Stomach smooth muscle (tissue), 2 donors: ENCODE results near the gene NXNL2.

ENCODE experiments used
- H3K27ac ChIP-seq: one replicate; pipeline ENCODE4 v1.7.0; 2013; ENCODE audit warnings: mild to moderate bottlenecking, low read length, inconsistent platforms
- H3K27me3 ChIP-seq, 2 donors: one replicate each; pipeline ENCODE4 v1.7.0; 2013; ENCODE audit warnings: low read length in 2 of 2; ENCODE audit not compliant: insufficient read depth in 2 of 2, control insufficient read depth in 1 of 2
- H3K36me3 ChIP-seq, 2 donors: one replicate each; pipeline ENCODE4 v1.7.0; 2013; ENCODE audit warnings: low read length in 2 of 2; ENCODE audit not compliant: control insufficient read depth in 2 of 2, insufficient read depth in 2 of 2
- H3K4me1 ChIP-seq: one replicate; pipeline ENCODE4 v1.7.0; 2013; ENCODE audit warnings: low read length; ENCODE audit not compliant: control insufficient read depth, insufficient read depth
- H3K4me3 ChIP-seq, 2 donors: one replicate each; pipeline ENCODE4 v1.7.0; 2013; ENCODE audit warnings: low read length in 2 of 2
- H3K9ac ChIP-seq, 2 donors: one replicate each; pipeline ENCODE4 v1.7.0; 2013; ENCODE audit warnings: low read length in 2 of 2, mild to moderate bottlenecking in 1 of 2
- H3K9me3 ChIP-seq, 2 donors: one replicate each; pipeline ENCODE4 v1.7.0; 2013; ENCODE audit warnings: low read length in 2 of 2; ENCODE audit not compliant: control insufficient read depth in 2 of 2
- donor health status: healthy.
- donor health status: Pancreatic carcinoma.

NXNL2 gene

DNA sequence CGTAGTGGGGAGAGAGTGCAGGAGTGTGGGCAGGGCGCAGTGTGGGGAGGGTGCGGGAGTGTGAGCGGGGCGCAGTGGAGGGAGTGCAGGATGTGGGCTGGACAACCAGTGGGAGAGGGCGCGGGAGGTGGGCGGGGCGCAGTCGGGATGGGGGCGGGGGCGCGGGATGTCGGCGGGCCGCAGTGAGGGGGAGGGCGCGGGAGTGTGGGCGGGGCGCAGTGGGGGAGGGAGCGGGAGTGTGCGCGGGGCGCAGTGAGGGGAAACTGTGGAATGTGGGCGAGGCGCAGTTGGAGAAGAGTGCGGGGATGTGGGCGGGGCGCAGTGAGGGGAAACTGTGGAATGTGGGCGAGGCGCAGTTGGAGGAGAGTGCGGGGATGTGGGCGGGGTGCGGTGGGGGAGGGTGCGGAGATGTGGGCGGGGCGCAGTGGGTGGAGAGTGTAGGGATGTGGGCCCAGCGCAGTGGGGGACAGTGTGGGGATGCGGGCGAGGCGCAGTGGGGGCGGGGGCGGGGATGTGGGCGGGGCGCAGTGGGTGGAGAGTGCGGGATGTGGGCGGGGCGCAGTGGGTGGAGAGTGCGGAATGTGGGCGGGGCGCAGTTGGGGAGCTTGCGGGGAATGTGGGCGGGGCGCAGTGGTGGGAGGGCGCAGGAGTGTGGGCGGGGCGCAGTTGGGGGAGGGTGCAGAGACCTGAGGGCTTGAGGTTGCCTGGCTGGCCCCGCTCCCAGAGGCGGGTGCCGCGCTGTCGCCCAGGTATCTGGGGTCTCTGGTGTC is at the start of gene NXNL2:
NXNL2 (plus strand) TSS at position 723 of the 770 bp plus-strand sequence. CDS start 257 bp downstream, outside the sequence.
- H3K9me3 ChIP-seq: no peaks in the 10 kb centered on the region
- H3K27me3 ChIP-seq: peaks cover 2 to 6% of the 10 kb centered on the region in 2 donors
- H3K27ac ChIP-seq: peak within 1 kb of the TSS; percentile 24
- peak within 1 kb of the TSS; percentile 62 to 70 for H3K4me3 ChIP-seq
- no peaks in the 10 kb centered on the region for H3K36me3 ChIP-seq
- peaks cover 16% of the 10 kb centered on the region for H3K4me1 ChIP-seq
- no peak within 1 kb of the TSS for H3K9ac ChIP-seq

DNA sequence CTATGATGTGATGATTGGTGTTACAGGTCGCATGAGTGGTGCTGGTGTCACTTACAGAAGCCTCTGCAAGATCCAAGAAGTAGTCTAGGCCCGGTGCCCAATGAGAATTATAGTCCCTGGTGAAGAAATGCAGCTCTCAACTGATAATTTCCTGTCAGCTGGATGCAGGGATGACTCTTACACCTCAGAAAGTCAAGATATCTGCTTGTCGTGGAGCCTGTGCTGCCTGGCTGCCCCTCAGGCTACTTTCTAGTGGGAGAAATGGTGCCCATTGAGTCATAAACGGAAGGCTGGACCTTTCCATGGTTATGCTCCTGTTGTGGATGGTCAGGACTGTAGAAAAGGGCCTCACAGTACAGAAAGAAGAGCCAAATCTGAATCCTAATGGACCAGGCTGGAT is 46.8 kb upstream of the NXNL2 start:
- Histone ChIP-seq H3K4me3 (no peak overlapping the region), H3K4me1 (no peaks in the 10 kb centered on the region)

DNA sequence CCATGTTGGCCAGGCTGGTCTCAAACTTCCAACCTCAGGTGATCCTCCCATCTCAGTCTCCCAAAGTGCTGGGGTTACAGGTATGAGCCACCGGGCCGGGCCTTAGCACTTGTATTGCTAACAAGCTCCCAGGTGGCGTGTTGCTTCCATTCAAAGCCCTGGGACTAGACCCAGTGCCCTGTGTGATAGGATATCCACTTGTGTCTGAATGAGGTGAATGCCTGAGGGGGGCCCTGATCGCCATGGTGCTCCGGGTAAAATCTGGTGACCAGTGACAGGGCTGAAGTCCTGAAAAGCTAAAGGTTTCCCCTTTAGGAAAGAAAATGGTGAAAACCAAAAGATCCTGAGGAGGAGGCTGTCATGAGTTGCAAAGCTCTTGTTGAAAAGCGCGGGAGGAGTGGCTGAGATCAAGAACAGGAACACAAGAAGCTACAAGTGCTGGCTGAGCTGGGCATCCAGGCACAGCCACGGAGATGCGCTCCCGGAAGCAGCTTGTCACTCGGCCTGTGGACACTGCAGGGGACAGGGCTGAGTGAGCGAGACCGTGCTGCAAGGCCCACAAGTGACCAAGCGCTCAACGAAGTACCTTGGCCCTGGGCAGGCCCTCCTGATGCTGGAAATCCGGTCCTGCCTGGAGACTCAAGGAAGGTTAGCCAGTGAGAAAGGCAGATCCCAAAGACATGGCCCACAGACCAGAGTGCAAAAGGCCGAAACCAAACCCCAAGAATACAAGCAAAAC is 39.8 kb upstream of the NXNL2 start:
- H3K4me3 ChIP-seq: no peak overlapping the region
- H3K27ac ChIP-seq: no peak overlapping the region
- no peaks in the 10 kb centered on the region for H3K36me3 ChIP-seq
- H3K4me1 ChIP-seq: no peaks in the 10 kb centered on the region
- no peaks in the 10 kb centered on the region for H3K27me3 ChIP-seq
- H3K9ac ChIP-seq: no peak overlapping the region
- H3K9me3 ChIP-seq: no peaks in the 10 kb centered on the region

More for the DNA sequence above, 46.8 kb upstream of the NXNL2 start:
- Histone ChIP-seq H3K9ac (no peak overlapping the region), H3K27me3 (no peaks in the 10 kb centered on the region), H3K9me3 (no peaks in the 10 kb centered on the region), H3K27ac (no peak overlapping the region), H3K36me3 (peaks cover 0 to 4% of the 10 kb centered on the region in 2 donors)

DNA sequence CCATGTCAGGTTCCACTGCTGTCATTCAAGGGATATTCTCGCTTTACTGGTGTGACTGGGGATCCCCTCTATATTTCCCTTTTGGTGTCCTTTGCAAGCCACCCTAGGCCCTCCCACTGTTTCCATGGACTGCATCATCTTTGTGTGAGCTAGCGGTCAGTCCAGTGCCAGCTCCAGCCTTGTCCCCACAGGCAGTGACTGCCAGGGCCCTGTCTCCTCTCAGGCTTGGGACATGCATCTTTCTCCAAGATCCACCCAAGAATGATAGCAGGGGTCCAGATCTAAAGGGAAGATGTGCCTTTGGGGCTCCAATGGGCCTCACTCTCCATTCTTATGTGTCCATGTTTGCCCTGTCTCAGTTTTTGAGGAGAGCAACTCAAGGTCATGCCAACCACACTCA is 37.8 kb upstream of the NXNL2 start:
- no peaks in the 10 kb centered on the region for H3K4me1 ChIP-seq
- H3K9me3 ChIP-seq: no peaks in the 10 kb centered on the region
- H3K27me3 ChIP-seq: no peaks in the 10 kb centered on the region
- H3K4me3 ChIP-seq: no peak overlapping the region
- H3K27ac ChIP-seq: no peak overlapping the region
- H3K36me3 ChIP-seq: no peaks in the 10 kb centered on the region
- H3K9ac ChIP-seq: no peak overlapping the region

DNA sequence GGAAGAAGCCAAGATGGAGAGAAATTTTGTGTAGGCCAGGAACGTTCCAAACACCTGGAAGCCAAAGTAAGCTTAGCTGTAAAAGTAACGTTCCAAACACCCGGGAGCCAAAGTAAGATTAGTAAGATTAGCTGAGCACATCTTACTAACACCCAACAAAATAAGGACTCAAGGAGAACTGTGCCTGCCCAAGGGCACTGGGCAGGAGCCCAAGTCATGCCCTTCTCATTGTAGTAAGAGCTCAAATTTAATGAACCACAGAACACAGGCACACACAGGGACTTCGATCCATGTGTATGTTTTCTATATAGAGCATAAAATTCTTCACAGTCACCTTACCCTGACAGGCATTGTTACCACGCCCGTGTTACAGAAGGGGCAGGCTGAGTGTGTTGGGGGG is 36.1 kb upstream of the NXNL2 start:
- Histone ChIP-seq H3K27ac (no peak overlapping the region), H3K36me3 (no peaks in the 10 kb centered on the region), H3K9ac (no peak overlapping the region), H3K9me3 (no peaks in the 10 kb centered on the region), H3K4me1 (no peaks in the 10 kb centered on the region), H3K27me3 (no peaks in the 10 kb centered on the region), H3K4me3 (no peak overlapping the region)

DNA sequence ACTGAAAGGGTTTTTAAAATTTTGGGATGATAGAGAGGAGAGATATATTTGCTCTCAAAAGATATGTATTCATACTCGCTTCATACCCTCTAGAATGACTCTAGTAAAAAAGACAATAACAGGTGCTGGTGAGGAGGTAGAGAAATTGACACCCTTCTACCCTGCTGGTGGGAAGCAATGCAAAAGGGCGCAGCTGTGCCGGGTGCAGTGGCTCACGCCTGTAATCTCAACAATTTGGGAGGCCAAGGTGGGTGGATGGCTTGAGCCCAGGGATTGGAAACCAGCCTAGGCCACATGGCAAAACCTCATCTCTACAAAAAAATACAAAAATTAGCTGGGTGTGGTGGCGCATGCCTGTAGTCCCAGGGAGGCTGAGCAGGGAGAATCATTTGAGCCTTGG is 33.9 kb upstream of the NXNL2 start:
- no peaks in the 10 kb centered on the region for H3K36me3 ChIP-seq
- H3K4me1 ChIP-seq: no peaks in the 10 kb centered on the region
- no peak overlapping the region for H3K9ac ChIP-seq
- H3K9me3 ChIP-seq: no peaks in the 10 kb centered on the region
- H3K27me3 ChIP-seq: no peaks in the 10 kb centered on the region
- no peak overlapping the region for H3K4me3 ChIP-seq
- H3K27ac ChIP-seq: no peak overlapping the region

DNA sequence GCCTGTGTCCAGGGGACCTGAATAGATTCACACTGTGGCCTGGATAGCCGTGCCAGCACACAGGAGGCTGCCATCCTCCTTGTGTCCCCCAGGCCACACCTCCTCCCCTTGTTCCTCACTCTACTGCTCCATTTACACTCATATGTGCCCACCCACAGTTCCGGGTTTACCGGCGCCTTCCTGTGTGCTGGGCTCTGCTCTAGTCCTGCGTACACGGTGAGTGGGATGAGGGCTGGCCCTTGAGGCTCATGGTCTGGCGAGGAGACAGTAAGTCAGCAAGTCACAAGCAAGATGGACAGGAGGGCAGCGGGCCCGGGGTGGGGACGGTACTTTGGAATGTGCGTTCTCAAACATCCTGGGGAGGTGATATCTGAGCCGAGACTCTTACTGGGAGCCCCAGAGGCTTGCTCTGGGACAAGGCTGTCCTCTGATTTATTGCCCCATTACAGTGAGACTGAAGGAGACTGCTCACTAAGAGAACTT is 32.4 kb upstream of the NXNL2 start:
- Histone ChIP-seq H3K27ac (no peak overlapping the region), H3K4me1 (no peaks in the 10 kb centered on the region), H3K27me3 (no peaks in the 10 kb centered on the region), H3K36me3 (no peaks in the 10 kb centered on the region), H3K9me3 (no peaks in the 10 kb centered on the region), H3K4me3 (no peak overlapping the region), H3K9ac (no peak overlapping the region)

DNA sequence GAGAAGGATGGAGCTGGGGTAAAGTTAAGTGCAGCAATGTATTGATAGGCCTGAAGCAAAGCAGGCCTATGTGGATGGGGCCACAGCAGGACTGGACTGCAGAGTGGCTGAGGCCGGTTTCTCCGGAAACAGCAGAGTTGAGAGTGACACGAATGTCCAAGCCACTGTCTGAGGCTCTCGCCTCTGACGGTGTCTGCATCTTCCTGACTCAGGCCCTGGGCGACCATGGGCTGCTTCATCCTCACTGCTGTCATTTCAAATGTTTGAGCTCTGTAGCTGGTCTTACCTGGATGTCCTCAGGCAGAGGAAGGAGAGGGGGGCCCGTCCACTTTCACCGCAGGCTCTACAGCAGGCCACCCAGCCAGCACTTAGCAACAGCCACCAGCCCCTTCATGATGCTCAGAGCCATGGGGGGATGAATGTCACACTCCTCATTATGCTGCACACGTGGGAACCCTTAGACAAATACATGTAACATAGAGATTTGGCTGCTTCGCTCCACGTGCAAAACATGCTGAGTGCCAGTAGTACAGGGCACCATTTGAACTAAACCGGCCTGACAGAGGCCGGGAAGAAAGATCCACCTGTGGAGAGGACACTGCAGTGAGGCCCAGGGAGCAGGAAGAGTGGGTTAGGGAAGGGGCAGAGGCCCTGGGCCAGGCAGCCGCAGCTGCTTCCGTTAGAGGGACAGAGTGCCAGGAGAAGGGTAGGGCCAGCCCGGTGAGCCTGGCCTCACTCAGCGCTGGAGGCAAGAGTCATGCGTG is 31.7 kb upstream of the NXNL2 start:
- Histone ChIP-seq H3K4me3 (no peak overlapping the region), H3K4me1 (no peaks in the 10 kb centered on the region), H3K36me3 (no peaks in the 10 kb centered on the region), H3K9ac (no peak overlapping the region), H3K27ac (no peak overlapping the region), H3K9me3 (no peaks in the 10 kb centered on the region), H3K27me3 (no peaks in the 10 kb centered on the region)

DNA sequence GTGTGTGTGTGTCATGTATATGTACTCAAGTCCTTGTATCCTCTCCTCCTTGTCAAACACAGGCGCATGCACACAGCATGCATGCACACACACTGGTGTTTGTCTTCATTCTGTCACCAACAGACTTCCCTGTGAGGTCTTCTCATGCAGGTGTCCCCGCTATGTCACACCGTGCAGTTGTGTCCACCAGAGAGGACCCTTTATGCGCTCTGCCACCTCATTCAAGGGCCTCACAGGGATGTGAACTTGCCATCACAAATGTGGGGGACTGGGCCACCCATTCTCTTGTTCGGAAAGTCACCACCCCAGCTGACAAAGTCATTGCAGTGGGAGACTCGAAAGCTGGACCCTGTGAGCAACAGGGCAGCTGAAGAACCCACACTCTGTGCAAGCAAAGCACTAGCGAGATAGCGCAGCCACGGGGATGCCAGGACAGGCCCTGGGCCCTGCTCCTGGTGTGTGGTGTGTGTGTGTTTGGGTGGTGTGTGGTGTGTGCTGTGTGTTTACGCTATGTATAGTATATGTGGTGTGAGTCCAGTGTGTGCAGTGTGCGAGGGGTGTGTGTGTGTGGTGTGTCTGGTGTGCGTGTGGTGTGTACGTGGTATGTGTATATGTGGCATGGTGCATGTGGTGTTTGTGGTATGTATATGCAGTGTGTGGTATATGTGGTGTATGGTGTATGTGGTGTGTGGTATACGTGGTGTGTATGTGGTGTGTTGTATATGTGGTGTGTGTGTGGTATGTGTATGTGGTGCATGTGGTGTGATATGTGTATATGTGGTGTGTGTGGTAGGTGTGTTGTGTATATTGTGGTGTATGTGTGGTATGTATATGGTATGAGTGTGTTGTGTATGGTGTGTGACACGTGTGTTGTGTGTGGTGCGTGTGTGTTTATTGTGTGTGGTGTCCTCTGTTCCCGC is 30.9 kb upstream of the NXNL2 start:
- Histone ChIP-seq H3K27me3 (no peaks in the 10 kb centered on the region), H3K36me3 (no peaks in the 10 kb centered on the region), H3K27ac (no peak overlapping the region), H3K4me3 (no peak overlapping the region), H3K9ac (no peak overlapping the region), H3K9me3 (peaks cover 0 to 3% of the 10 kb centered on the region in 2 donors), H3K4me1 (no peaks in the 10 kb centered on the region)

DNA sequence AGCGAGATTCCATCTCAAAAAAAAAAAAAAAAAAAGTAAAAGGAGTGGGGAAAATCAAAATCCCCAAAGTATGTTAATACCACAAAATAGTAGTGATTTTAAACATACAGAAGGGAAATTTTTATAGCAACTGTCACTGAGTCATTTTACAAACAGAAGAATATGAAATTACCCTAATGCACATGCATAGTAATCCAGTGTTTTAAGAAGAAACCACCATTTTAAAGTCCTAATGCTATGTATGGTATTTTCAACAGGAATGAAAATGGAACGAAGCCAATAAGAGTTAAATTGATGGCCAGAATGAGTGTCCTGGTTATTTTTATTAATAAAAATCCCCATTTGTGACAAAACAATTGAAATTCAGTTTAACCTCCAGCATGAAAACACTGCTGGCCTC is 26.7 kb upstream of the NXNL2 start:
- Histone ChIP-seq H3K27ac (no peak overlapping the region), H3K27me3 (peaks cover 0 to 2% of the 10 kb centered on the region in 2 donors), H3K9me3 (peaks cover 0 to 3% of the 10 kb centered on the region in 2 donors), H3K9ac (no peak overlapping the region), H3K4me1 (no peaks in the 10 kb centered on the region), H3K4me3 (no peak overlapping the region), H3K36me3 (no peaks in the 10 kb centered on the region)
